Heart right ventricle (tissue), 16 donors: Measurements from ENCODE around the gene MXRA8. TPM values are rescaled to one million over a fixed set of nuclear protein-coding genes. Genes with fewer than 3 reads are reported as not detected.

Source experiments
- ATAC-seq, 8 donors: fragments of 200-7000 bp; cut with Tn5 transposase; one replicate each; pipeline ENCODE4 v1.9.1; 2020; ENCODE audit warnings: mild to moderate bottlenecking in 8 of 8, moderate library complexity in 8 of 8, moderate number of reproducible peaks in 1 of 8
- DNase-seq, 2 donors: peaks; one replicate each; pipeline ENCODE4 v3.0.0-alpha.2; 2020
- H3K27ac ChIP-seq, 10 donors: fragments of 200-600 bp; sonication (generic) in 2 of 10; one replicate each; pipeline versions ENCODE4 v1.5.0 to v1.8.0; 2020 to 2022; ENCODE audit warnings: mild to moderate bottlenecking in 3 of 10
- H3K27me3 ChIP-seq, 7 donors: fragments of 200-600 bp; one replicate each; pipeline ENCODE4 v1.8.0; 2021 to 2022; ENCODE audit warnings: mild to moderate bottlenecking in 2 of 7
- H3K36me3 ChIP-seq, 9 donors: fragments of 200-600 bp; sonication (generic) in 1 of 9; one replicate each; pipeline versions ENCODE4 v1.5.0 to v1.8.0; 2020 to 2022; ENCODE audit warnings: mild to moderate bottlenecking in 2 of 9
- H3K4me1 ChIP-seq, 9 donors: fragments of 200-600 bp; sonication (generic) in 1 of 9; one replicate each; pipeline versions ENCODE4 v1.5.0 to v1.8.0; 2020 to 2022; ENCODE audit warnings: mild to moderate bottlenecking in 4 of 9
- H3K4me3 ChIP-seq, 10 donors: fragments of 200-600 bp; sonication (generic) in 2 of 10; one replicate each; pipeline versions ENCODE4 v1.5.0 to v1.8.0; 2020 to 2022; ENCODE audit warnings: mild to moderate bottlenecking in 7 of 10, moderate library complexity in 2 of 10
- H3K9me3 ChIP-seq, 11 donors: fragments of 200-600 bp in 10 of 11; sonication (generic) in 2 of 11; one replicate each; pipeline versions ENCODE4 v1.5.0 to v1.8.0; 2013 to 2022; ENCODE audit warnings: mild to moderate bottlenecking in 2 of 11, control low read depth in 1 of 11, moderate library complexity in 1 of 11
- CTCF ChIP-seq, 9 donors: fragments of 200-600 bp; sonication (generic) in 2 of 9; IDR thresholded peaks; one replicate each; pipeline versions ENCODE4 v1.5.0 to v1.8.0; 2021 to 2022; ENCODE audit warnings: antibody characterized with exemption in 9 of 9, mild to moderate bottlenecking in 5 of 9, moderate library complexity in 1 of 9
- WGBS, 2 donors: extraction: QIAGEN DNeasy Blood & Tissue Kit; methylation state at CpG; one replicate each; pipeline ENCODE4 v1.1.7; 2013; ENCODE audit warnings: inconsistent platforms in 1 of 2; 5-methylcytosine and 5-hydroxymethylcytosine counted together
- intact Hi-C, 10 donors: fragments of 100-400 bp; cut with DNase I; formaldehyde crosslinking; loops; one replicate each; pipeline versions ENCODE4 v1.11.1 to v1.14.2; 2022
- polyA plus RNA-seq, 2 donors: library from polyadenylated mRNA; stranded (reverse); fragments of 200-250 nt; gene quantifications; one replicate each; pipeline ENCODE4 v1.2.3, GENCODE V29; 2013
- total RNA-seq, 10 donors: library from RNA; stranded (reverse); fragmentation: NEBNext Ultra II Directional in 3 of 10; extraction: Animal tissue kit (Norgen Biotek cat#: 25700) in 3 of 10; gene quantifications; one replicate each; pipeline versions ENCODE4 v1.2.1 to v1.2.4, GENCODE V29; 2021 to 2023
- donor health status: Arrhythmogenic right ventricular cardiomyopathy.
- donor health status: ischemic (EF 13 %, LVEDD 7.1; RV severe dilation, severe dysfunction).
- donor health status: healthy with polysubstance abuse.
- donor health status: DM: no; HTN: yes; CAD: no.
- donor health status: DM: no; HTN: no; CAD: no.
- donor health status: ischemic (EF 25% LVEDD 6.9; RV normal size, moderate dysfunction).
- donor health status: ischemic (EF 25% LVEDD 5.7; RV mildly dilated, moderate dysfunction).
- donor health status: healthy.
- donor health status: DM: yes; HTN: yes; CAD: no.
- donor health status: Ischemic cardiomyopathy.
- donor health status: ischemic (EF 35%, LVEDD 5.7; RV mildly dilated, moderate dysfunction).
- donor health status: nonischemic (EF 11% LVEDD 7.7; RV severe dilation, severe dysfunction).
- donor health status: DM: yes; HTN: yes; CAD: no.
- donor health status: PGD.
- donor health status: ischemic (EF 29% LVEDD 5.4; RV normal size, mild dysfunction).
- donor health status: nonischemic (EF 23%, LVEDD 6.1; RV moderate dilation, normal function).

MXRA8 gene
- total and polyA plus RNA-seq, 12 donors, result 7.2 to 35.6 (median 15.5) TPM

GRCh38 chr1:1331068-1331965 lies 27.0 kb downstream of the MXRA8 start, which contains the start of gene TAS1R3:
TAS1R3 (plus strand) TSS chr1:1331280; CDS start chr1:1331346, 66 bp downstream.
- no peak within 1 kb of the TSS for H3K4me3 ChIP-seq
- TF ChIP-seq CTCF (IDR thresholded peaks at IDR 0.05), result no peak
- no peaks in the 10 kb centered on the region for H3K9me3 ChIP-seq
- intact Hi-C loops, result no loop called here
- H3K27me3 ChIP-seq, result no peaks in the 10 kb centered on the region
- H3K27ac ChIP-seq, result no peak within 1 kb of the TSS
- WGBS, 2 donors, result 78 to 79% methylated on average over 41 of the region's 41 CpGs
- peaks cover 0 to 44% (median 16%) of the 10 kb centered on the region in 9 donors for H3K36me3 ChIP-seq
- DNase-seq (no peak), ATAC-seq (no peak)
- H3K4me1 ChIP-seq, result peaks cover 9 to 46% (median 21%) of the 10 kb centered on the region in 9 donors

- peak in 2 of 8 donors; percentile 3 to 4 for ATAC-seq
- Histone ChIP-seq H3K9me3 (no peaks in the 10 kb centered on the region), H3K4me1 (peaks cover 17 to 54% (median 29%) of the 10 kb centered on the region in 9 donors), H3K4me3 (no peak overlapping the region), H3K27me3 (no peaks in the 10 kb centered on the region), H3K36me3 (peaks cover 0 to 36% (median 16%) of the 10 kb centered on the region in 9 donors), H3K27ac (no peak overlapping the region)
- intact Hi-C loops, result no loop called here
- no peak for DNase-seq
- 63 to 67% methylated on average over 15 of the region's 15 CpGs for WGBS, 2 donors
- TF ChIP-seq CTCF (IDR thresholded peaks at IDR 0.05), result no peak
These were observed 27.8 kb downstream of the MXRA8 start for GRCh38 chr1:1330366-1331067.

- peaks cover 19 to 61% (median 36%) of the 10 kb centered on the region in 9 donors for H3K4me1 ChIP-seq
- intact Hi-C loops, result no loop called here
- peaks cover 0 to 35% (median 16%) of the 10 kb centered on the region in 9 donors for H3K36me3 ChIP-seq
- ATAC-seq (no peak), DNase-seq (no peak)
- no peak overlapping the region for H3K27ac ChIP-seq
- H3K27me3 ChIP-seq, result no peaks in the 10 kb centered on the region
- no peak for TF ChIP-seq CTCF (IDR thresholded peaks at IDR 0.05)
- no peak overlapping the region for H3K4me3 ChIP-seq
- WGBS, 2 donors, result 89 to 91% methylated on average over 58 of the region's 58 CpGs
- H3K9me3 ChIP-seq, result no peaks in the 10 kb centered on the region
These were observed 28.8 kb downstream of the MXRA8 start for GRCh38 chr1:1329304-1330210.
